NCI-H1105 treated with DMSO at 0.1 percent for 48 hours (cell line): ENCODE measurements around the gene SLC9A9.
"Not testable (repeated sequence)": the region's sequence is repeated elsewhere in the genome, so short reads cannot be mapped to it uniquely, and the experiment has no call there.

Experiments
- DNase-seq: peaks from one replicate; lab custom pipeline; 2025; lab: John Stamatoyannopoulos, UW

Gene SLC9A9

DNA sequence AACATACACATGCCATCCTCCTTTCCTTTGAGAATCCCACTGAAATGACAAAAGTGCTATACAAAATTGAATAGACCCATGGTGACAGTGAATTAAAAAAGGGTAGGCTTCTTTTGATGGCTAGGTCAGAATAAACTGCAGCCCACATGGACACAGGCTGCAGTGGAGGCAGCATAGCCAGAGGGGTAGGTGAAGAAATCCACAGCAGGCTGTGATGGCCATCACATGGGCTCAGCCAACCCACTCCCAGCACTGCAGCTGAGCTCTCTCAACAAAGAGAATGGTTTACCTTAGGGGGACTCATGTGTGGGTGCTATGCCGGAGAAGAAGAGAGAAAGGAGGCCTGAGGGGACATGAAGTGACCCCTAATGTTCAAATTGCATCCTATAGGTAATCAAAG, 397.6 kb downstream of the SLC9A9 start:
- no peak for DNase-seq

DNA sequence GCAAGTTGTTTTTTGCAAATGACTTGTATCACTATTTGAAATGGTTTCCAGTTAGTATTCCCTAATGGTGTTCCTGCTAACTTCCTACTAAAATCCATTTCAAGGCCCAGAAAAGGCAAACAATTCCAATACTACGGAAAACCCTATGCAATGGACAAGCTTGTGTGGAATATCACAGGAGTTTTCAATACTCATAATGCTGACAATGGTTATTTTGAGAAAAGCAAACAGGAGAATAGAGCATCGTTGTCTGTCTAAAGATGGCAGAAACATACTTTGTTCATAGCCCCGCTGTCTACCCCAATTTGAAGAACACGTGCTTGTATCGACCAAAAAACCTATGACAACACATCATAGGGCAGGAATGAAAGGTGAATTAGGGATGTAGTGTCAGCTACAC, 400.8 kb downstream of the SLC9A9 start:
- no peak for DNase-seq

DNA sequence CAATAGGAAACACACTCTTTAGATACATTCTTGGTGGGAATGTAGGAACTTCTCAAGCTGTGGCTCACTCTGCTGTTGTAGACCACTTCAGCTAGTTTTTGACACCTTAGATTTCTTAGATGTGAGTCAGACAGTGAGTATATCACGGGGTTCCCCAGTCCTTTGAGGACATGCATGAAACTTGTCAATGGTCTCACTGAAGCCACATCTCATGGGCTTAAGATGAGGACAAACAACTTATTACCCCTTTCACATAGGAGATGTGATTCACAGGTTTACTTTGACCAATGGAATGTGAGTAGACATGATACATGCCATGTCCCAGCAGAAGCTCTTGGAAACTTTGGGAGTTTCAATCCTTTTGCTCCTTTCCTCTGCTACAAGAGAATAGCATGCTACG, 403.1 kb downstream of the SLC9A9 start:
- no peak for DNase-seq

DNA sequence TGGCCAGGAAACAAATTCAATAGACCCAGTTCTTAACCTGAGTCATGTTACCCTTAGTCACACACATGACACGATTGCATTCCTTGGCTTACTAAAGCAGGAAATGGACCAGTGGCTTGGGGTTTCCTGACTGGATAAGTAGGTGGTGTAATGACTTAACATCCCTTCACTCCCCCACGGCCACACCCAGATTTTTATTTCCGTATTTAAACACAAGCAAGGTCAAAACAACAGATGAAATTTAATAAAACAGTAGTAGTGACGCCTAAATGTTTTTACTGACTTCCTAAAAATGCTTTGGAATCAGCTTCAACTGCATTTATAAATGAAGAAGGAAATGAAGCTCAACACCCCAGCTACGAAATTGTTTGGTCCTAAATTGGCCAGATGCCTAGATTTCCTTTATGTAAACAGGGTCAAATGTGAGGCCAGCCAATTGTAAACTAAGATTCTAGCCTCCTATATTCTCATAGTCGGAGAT, 404.4 kb downstream of the SLC9A9 start:
- DNase-seq, result no peak

DNA sequence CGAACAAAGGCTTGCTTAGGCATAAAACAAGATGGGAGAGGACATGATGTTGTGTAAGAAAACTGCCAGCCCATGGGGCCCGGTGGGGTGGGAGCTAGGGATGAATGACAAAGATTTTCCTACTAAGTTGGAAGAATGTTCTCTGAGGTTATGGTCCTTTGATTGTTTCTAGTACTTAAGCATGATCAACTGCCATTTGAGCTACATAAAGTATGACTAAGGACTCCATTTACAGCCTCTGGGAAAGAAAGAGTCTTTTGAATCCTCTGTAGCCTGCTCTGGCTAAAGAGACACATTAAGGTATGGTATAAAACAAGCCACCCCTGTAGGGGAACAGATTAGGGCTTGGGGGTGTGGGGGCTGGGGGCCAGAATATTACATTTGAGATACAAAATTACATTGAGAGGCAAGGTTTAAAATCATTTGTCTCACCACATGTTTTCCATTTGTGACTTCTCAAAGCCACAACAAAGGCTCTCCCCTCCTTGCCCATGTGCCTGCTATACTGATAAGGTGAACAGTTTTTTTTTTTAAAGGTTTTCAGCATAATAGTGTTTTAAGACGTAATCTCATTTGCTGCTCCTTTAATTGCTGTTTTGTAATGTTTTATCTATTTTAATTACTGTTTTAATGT, 405.3 kb downstream of the SLC9A9 start:
- DNase-seq, result no peak

DNA sequence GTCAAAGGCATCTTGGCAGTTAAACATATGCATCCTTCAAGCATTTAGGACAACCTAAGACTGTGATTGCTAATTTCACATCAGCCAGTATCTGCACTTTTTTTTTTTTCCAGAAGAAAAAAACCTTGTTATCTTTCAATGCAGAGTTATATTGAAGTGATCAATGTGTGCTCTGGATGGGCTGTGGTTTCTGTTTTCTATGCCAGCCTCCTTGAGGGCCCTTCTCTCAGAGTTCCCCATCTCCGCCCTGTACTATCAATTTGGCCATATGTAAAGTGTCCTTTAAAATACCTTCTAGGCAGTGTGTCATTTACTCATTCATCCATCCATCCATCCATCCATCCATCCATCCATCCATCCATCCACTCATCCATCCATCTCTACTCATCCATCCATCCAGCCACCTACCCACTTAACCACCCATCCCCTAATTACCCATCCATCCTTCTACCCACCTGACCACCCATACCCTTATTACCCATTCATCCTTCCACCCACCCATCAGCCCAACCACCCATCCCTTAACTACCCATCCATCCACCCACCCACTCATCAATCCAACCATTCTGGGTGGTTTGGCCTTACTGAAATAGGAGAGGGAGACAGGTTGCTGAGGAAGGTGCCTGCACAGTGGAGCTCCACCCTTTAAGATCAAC, 406.6 kb downstream of the SLC9A9 start:
- DNase-seq, result no peak

DNA sequence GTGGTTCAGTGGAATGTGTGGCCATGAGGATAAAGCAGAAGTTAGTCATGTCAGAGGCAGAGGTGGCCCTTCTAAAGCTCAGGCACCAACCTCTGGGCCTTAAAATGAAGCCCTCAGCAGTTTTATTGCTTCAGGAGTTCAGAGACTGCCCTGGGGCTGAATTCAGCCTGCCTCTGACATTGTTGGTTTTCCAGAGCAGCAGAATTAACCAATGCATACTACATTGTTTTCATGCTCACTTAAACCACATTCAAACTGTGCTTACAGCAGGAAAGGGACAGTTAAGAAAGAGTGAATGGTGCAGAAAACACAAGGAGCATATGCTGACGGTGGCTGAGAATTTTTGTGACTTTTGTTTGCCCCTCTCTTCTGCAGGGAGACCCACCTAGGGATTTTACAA, 408.5 kb downstream of the SLC9A9 start:
- no peak for DNase-seq

DNA sequence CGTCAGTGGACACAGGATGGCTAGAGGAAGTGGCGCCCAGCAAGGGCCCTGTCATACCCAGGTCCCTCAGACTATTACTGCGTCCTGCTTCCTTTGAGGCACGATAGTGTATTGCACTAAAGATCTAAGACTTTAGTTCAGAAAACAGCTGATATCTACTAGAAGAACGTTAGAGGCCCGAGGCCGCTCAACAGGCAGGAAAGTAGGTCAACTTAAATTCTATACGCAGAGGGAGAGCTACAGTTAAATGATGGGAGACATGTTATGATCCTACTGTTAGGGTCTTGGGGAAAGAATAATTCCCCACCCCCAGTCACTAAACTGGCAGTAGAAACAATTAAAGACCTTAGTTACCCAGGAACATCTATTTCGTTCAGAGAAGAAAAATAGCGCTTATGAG, 410.9 kb downstream of the SLC9A9 start:
- DNase-seq, result no peak

DNA sequence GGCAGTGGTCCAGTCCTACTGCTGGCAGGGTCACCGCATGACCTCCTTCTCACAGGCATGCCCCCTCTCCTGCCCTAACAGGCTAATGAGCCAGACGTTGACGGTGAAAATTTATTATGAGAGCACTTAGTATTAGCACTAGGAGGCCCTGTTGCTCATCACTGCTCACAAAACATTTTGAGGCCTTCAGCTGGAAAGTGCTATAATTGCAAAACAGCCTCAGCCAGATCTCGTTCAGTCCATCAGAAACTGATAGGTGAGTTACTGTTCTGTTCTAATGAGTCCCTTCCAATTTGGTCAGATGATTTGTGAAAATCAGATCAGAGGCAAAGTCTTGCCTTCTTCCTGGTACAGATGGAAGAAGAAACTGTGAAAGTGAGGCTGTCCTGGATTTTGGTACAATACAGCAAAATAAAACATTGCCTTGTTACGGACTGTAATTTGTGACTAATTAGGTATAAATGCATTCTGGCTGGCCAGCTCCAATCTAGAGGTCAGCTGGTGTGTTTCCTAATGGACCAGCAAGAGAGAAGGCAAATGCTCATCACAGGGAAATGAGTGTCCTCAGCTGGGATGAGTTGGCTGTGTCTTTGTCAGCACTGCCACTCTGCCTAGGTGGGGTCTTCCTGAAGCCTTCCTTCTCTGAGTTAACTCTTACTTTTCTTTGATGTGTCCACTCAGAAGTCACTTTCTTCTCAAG, 411.9 kb downstream of the SLC9A9 start:
- no peak for DNase-seq

DNA sequence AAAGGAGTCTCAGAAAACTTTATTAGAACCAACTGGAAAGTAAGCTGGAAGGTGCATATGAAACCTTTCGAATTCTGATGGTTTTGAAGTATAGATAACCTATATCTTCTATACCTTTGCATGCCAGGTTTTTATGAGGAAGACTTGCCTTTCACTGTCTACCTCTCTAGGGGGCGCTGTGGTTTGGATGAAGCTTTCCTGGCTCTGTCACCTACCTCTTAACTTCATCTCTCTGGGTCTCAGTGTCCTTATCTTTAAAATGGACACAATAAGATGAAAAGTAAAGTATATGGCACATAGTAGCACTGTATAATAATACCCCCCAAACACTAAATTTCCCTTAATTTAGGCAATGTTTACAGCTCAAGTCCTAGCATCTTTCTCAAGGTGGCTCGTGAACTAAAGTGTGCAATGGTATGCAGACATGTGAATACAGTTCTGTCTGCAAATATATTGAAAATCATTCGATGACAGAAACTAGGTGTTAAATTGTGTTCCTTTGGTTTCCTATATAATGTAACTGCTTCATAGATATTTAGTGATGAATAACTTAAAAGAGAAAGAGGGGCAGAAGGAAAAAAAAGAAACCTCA, 414.4 kb downstream of the SLC9A9 start:
- DNase-seq, result no peak

DNA sequence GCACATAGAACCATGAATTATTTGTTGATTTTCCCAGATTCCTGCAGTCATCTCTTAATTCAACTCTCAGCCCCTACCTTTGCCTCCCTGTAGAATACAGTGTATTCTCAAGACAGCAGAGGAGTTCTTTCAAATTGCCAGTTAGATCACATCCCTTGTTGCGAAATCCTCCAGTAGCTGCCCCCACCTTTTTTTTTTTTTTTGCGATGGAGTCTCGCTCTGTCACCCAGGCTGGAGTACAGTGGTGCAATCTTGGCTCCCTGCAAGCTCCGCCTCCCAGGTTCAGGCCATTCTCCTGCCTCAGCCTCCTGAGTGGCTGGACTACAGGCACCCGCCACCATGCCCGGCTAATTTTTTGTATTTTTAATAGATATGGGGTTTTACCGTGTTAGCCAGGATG, 417.0 kb downstream of the SLC9A9 start:
- DNase-seq, result not testable (repeated sequence)

DNA sequence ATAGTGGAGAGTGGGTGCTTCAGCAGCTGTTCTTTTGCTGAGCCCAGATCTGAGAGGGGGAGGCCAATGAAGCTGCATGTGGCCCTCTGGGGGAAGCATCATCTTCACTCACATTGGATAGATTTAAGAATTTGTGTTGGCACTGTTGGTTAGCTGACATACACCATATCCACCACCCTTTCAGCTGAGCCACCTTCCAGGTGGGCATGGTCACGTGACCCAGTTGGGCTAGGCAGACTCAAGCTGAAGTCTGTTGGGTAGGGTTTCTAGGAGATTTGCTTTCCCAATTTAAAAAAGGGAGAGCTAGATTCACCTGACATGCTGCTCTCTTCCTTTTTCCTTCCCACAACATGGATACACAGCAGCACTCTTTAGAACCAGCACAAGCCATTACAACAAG, 417.7 kb downstream of the SLC9A9 start:
- no peak for DNase-seq

DNA sequence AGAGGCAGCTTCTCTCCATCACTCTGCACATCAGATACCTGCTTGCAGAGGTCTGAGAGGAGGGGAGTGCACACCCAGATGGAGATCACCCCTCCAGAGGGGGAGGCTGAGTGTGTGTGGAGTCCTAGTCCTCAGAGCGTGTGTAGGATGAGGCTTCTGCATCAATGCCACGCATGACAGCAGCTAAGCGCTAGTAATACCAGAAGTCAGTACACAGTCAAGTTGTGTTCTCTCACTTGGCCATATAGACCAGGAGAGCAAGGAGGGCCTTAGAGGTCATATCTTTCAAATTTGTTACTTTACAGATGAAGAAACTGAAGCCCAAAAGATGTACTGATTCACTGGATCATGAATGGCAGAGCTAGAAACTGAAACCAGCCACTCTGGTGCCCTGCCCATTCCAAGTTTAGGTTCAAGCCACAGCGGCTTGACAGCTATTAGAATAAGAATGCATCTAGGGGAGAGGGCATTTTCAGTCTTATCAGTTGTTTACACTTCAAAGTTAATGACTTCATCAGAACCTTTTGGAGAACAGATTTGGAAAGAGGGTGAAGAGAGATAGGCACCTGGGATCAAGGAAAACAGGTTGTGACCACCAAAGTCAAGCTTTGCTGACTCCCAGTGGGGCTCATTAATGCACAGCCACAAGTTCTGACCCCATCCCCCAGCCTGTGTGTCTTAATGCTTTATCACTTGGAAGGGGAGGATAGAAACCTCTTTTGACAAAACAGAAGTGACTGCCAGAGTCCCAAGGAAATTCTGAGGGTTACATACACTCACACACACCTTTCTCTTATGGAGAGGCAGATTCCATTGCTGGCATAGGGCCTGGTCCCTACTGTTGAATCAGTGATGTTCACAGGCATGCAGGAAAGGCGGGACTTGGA, 418.4 kb downstream of the SLC9A9 start:
- no peak for DNase-seq

DNA sequence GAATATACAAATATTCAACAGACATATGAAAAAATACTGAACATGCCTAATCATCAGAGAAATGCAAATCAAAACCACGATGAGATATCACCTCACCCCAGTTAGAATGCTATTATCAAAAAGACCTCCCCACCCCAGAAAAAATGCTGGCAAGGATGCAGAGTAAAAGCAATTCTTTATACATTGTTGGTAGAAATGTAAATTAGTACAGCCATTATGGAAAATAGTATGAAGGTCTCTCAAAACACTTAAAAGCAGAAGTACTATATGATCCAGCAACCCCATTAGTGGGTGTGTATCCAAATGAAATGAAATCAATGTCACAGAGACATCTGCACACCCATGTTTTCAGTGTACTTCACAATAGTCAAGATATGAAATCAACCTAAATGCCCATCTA, 420.0 kb downstream of the SLC9A9 start:
- DNase-seq, result no peak

DNA sequence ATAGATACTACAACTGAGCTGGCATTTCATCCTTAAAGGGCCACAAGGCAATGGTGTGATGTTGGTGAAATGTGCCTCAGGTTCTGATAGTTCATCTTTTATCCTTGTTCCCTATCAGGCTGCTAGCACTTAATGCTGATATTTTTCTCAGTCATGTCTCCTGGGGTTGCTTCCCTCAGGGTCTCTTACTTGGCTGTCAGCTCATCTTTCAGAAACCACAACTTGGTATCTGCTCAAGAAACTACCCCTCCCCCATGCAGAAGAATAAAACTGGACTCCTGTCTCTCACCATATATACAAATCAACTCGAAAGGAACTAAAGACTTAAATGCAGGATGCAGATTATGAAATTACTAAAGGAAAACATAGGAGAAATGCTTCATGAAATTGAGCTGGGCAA, 420.6 kb downstream of the SLC9A9 start:
- DNase-seq, result no peak

DNA sequence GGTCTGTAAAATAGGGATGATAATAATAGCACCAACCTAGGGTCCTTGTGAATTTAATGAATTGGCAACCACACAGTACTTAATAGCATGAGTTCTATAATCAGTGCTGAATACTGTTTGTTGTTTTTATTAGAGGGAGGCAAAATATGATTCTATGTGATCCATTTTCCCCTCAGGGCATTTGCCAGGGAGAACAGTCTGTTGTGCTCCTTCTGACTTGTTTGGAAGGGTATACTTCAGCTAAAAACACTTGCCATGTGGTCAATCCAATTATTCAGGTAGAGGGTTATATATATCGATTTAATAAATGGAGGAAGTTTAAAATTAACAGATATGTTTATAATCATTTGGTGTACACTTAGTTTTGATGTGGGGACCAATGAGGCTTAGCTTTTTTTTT, 423.4 kb downstream of the SLC9A9 start:
- DNase-seq, result no peak

DNA sequence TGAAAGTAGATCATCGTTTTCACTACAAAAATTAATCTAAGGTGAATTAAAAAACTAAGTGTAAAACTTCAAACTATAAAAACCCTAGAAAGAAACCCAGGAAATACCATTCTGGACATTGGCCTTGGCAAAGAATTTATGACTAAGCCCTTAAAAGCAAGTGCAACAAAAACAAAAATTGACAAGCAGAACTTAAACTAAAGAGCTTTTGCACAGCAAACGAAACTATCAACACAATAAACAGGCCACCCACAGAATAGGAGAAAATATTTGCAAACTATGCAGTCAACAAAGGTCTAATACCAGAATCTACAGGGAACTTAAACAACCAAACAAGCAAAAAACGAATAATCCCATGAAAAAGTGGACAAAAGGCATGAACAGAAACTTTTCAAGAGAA, 426.7 kb downstream of the SLC9A9 start:
- DNase-seq, result no peak

DNA sequence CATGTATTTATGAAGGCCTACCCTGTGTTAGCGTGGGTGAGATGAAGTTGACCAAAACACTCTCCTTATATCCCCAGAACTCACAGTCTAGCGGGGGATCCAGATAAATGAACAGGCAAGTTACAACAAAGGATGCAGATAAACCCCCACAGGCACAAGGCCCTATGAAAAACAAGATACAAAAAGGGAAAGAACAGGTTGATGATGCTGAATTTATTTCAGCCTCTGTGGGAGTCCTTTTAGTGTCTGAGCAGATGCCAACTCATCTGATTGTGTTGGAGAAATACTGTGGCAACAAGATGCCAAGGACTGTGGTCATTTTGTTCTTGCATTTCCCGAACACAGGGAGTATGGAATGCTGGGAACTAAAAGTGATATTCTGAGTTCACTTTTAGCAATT, 428.7 kb downstream of the SLC9A9 start:
- no peak for DNase-seq

DNA sequence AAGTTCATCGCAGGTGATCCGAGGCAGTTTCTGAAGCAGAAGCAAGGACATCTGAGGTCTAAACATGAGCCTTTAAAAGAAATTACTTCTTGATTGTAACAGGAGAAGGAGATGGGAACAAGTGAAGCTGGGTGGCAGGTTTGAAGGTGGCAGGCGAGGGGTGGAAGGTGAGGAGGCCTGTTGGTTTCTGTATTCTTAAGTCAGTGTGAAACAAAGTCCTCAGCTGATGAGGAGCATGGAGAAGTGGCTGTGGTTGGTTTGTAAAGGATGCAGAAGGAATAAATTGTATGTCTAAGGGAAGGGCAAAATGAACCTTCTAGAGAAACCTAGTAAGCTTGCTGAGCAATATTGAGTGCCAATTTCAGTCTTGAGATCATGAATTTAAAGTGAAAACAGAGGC, 429.9 kb downstream of the SLC9A9 start:
- DNase-seq, result no peak

DNA sequence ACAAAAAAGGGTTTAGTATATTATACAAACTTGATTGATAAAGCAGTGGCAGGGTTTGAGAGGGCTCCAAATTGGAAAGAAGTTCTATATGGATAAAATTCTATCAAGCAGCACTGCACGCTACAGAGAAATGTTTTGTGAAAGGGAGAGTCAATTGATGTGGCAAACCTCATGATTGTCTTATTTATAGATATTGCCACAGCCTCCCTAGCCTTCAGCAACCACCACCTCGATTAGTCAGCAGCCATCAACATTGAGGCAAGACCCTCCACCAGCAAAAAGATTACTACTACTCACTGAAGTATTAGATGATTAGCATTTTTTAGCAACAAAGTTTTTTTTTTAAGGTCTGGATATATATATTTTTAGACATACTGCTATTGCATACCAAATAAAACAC, 432.0 kb downstream of the SLC9A9 start:
- no peak for DNase-seq

DNA sequence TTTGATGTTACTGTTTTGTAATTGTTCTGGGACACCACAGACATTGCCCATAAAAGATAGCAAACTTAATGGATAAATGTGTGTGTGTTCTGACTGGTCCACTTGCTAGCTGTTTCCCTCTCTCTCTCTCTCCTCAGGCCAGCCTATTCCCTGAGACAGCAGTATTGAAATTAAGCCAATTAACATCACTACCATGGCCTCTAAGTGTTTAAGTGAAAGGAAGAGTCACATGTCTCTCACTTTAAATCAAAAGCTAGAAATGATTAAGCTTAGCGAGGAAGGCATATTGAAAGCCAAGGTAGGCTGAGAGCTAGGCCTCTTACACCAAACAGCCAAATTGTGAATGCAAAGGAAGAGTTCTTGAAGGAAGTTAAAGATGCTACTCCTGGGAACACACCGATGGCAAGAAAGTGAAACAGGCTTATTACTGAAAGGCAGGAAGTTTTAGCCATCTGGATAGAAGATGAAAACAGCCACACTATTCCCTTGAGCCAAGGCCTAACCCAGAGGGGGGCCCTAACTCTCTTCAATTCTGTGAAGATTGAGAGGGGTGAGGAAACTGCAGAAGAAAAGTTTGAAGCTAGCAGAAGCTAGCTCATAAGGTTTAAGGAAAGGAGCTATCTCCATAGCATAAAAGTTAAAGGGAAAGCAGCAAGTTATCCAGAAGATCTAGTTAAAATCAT, 433.6 kb downstream of the SLC9A9 start:
- DNase-seq, result no peak
